ENCODE data around the gene CRNN.

DNA sequence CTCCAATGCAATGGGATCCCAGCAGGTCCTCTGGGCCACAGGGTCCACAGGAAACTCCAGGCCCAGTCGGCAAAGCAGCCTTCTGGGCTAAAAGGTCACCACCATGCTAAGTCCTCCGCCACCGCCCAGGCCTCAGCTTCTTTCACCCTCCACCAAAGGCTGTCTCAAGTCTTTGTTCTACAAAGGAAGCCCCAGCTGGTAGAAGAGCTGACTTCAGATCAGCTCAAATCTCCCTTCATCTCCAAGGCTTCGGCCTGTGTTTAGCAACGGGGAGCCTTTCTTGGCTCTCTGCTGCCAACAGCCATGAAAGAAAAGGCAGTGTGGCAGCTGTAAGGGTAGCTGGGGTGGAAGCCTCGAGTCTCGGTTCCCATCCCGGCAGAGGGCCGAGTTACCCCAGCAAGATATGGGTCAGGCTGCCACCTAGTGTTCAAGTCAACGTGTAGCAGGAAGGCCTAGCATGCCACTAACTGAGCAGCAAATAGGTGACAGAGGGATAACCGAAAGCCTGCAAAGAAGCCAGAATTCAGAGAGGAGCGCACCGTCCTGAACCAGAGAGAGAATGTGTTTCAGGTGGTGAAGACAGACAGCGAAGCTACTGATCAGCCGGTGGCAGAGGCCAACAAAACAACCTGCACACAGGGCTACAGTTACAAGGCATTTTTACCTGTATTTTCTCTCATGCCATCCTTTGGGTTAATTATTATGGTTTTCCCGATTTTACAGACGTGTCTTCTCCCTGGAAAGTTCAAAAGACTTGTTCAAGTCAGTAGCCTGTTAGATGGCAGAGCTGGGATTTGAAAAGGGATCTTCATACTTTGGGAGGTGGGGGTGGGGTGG is 26.8 kb upstream of the CRNN start:
- TF ChIP-seq, protein P1, sequence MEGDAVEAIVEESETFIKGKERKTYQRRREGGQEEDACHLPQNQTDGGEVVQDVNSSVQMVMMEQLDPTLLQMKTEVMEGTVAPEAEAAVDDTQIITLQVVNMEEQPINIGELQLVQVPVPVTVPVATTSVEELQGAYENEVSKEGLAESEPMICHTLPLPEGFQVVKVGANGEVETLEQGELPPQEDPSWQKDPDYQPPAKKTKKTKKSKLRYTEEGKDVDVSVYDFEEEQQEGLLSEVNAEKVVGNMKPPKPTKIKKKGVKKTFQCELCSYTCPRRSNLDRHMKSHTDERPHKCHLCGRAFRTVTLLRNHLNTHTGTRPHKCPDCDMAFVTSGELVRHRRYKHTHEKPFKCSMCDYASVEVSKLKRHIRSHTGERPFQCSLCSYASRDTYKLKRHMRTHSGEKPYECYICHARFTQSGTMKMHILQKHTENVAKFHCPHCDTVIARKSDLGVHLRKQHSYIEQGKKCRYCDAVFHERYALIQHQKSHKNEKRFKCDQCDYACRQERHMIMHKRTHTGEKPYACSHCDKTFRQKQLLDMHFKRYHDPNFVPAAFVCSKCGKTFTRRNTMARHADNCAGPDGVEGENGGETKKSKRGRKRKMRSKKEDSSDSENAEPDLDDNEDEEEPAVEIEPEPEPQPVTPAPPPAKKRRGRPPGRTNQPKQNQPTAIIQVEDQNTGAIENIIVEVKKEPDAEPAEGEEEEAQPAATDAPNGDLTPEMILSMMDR (IDR thresholded peaks at IDR 0.05), result peak; percentile 51 to 69 (median 68)
- no peak for TF ChIP-seq POLR2A (IDR thresholded peaks at IDR 0.05)
